GM12801 (cell line): Measurements from ENCODE around the gene CSRP1.

Experiments
- TF ChIP-seq, protein P1 (sequence below): IDR thresholded peaks from one replicate; pipeline ENCODE4 v1.5.1; 2011; ENCODE audit warnings: control low read depth; ENCODE audit not compliant: insufficient read length; ENCODE audit errors: extremely low read depth

Gene CSRP1

DNA sequence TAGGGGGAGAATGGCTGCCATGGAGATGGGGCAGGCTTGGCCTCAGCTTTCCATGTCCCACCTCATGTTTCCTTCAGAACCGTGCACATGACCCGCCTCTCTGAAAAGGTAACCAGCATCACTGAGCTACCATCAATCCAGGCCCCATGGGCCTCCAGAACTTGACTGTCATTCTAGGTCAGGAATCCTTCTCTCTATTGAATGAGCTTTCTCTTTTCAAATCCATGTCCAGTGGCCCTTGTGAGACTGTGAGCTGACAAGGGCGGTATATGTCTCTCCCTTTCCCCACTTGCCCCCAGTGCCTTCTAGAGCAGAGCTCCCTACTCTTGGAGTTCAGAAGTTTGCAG, 4.4 kb downstream of the CSRP1 start:
- TF ChIP-seq, protein P1, sequence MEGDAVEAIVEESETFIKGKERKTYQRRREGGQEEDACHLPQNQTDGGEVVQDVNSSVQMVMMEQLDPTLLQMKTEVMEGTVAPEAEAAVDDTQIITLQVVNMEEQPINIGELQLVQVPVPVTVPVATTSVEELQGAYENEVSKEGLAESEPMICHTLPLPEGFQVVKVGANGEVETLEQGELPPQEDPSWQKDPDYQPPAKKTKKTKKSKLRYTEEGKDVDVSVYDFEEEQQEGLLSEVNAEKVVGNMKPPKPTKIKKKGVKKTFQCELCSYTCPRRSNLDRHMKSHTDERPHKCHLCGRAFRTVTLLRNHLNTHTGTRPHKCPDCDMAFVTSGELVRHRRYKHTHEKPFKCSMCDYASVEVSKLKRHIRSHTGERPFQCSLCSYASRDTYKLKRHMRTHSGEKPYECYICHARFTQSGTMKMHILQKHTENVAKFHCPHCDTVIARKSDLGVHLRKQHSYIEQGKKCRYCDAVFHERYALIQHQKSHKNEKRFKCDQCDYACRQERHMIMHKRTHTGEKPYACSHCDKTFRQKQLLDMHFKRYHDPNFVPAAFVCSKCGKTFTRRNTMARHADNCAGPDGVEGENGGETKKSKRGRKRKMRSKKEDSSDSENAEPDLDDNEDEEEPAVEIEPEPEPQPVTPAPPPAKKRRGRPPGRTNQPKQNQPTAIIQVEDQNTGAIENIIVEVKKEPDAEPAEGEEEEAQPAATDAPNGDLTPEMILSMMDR, result no peak

DNA sequence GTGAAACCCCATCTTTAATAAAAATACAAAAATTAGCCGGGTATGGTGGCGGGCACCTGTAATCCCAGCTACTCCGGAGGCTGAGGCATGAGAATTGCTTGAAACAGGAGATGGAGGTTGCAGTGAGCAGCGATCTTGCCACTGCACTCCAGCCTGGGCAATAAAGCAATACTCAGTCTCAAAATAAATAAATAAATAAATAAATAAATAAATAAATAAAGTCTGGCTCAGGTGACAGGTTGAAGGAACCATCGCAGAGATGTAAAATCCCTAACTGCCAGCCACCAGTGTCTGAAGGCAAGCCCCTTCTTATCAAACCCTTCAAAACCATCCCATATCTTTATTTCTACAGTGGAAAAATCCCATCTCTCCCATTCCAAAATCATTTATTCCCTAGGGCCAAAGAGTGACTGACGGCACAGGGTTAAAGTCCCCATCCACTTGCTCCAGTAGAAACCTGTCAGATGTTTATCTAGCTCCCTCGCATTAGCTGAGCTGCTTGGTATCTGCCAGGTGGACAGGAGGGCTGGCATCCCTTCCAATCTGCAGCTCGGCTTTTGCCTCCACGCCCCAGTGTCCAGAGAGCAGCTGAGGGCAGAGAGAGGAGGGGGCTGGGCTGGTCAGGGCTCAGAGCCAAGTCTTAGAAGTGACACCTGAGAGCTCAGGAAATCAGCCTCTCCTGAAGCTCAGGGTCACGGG, 5.0 kb downstream of the CSRP1 start:
- TF ChIP-seq, protein P1, result no peak

DNA sequence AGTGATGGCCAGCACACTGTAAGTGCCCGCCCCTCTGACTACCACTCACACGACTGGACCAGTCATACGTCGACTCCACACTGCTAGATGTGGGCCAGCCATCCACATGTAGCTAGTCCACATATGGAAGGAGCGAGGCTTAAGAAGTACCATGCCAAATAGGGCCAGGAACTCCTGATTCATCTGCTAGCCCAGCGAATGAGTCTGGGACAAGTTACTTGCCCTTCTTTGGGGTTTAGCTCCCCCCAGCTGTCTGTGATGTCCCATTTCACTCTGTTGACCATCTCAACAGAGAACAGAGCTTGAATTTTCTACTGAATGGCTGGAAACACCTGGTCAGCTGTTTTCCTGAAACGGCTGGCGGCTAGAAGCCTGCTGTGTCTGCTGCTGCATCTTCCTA, 5.8 kb downstream of the CSRP1 start:
- TF ChIP-seq, protein P1, result no peak

DNA sequence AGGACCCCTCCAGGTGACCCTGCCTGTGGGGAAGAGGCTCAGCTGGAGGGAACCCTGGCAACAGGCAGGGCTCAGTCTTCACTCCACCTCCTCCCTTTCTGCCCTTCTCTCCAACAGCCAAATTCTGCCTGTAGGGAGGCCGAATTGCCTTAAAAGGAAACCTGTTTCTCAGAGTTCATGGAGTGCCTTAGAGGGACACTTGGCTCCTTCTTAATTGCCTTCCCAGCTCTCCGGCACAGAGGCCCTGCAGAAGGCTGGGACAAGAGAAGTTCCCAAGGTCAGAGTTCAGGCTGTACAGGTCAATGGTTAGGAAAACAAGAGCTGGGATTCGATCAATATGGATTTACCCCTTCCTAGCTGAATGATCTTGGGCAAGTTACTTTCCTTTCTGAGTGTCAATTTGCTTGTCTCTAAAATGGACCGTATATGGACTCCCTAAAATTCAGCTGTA, 6.2 kb downstream of the CSRP1 start:
- TF ChIP-seq, protein P1, result no peak

DNA sequence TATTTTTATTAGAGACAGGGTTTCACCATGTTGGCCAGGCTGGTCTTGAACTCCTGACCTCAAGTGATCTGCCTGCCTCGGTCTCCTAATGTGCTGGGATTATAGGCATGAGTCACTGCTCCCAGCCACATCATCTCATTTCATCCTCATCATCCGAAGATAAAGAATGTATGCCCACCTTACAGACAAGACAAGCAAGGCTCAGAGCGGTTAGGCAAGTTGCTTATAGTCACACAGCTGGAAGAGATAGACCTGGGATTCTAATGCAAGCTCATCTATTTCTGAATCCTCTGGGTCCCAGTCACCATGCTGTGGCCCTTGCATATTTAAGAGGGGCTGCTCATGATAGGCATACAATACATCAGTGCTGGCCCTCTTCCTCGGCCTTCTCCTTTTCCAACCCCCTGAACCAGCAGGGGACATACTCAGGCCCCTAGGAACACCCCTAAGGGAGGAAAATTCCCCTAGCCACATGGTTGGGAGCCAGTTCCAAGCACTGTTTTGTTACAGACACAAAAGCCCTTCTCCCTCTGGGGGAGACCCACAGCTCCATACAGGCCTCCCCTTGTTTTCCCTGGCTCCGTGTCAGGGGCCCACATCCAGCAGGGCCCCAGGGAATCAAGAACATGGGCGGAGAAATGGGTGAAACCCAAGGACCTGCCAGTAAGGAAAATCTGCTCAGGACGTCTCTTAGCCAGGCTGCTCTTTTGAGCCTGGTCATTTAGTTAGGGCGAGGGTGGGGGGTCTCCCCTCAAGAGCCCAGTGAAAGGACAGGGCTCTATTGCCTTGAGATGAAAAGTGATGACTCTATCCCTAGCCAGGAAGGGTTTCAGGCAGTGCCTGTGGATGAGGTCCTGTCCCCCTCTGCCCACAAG, 6.9 kb downstream of the CSRP1 start:
- TF ChIP-seq, protein P1, result no peak

DNA sequence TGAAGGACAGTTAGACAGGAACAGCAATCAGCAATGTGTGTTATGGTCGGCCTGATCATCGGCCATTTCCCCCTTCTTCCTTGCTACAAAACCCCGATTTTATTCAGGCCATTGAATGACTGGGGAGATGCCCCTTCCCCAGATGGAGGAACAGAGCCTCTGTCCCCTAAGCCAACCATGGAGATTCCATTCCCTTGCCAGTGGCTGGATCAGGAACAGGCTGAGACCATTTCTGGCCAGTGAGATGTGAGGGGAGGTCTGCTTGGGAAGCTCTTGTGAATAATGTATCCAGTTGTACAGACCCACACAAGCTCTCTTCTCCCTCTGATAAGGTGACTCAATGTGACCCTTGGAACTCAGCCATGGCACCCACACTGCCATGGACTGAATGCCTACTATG, 7.7 kb downstream of the CSRP1 start:
- TF ChIP-seq, protein P1, result no peak

DNA sequence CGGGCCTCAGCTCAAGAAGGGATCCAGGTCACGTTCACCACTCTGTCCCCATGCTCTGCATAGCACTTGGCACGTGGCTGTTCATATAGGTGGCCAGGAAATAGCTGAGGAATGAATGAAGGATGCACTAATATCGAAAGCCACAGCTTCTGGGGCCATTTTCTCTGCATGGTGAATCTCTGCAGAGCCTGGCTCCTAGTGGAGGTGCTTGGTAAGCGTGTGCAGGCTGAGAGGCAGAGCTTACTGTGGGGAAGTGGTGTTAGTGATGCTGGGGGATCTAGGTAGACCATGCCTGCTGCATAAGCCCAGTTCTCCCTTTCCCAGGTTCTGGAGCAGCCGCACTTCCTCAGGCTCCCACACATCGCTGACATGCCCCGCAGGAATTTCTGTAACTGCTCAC, 8.3 kb downstream of the CSRP1 start:
- TF ChIP-seq, protein P1, result no peak
